HEK293 (cell line): ENCODE measurements around the gene DNER.
A peak's percentile ranks its signal among the peaks of the same experiment; 100 is the strongest.

Experiments used
- CTCF ChIA-PET: fragments of 350-600 bp; formaldehyde crosslinking; extraction: SDS; loops from one replicate; lab custom pipeline; 2021; ENCODE audit warnings: antibody characterized with exemption; lab: Yijun Ruan, JAX
- POLR2A ChIA-PET: fragments of 300-600 bp; formaldehyde crosslinking; extraction: SDS; loops from one replicate; lab custom pipeline; 2020; ENCODE audit warnings: antibody characterized with exemption, inconsistent platforms; lab: Yijun Ruan, JAX
- H3K27ac ChIP-seq: fragments of 200-500 bp; sonication (Bioruptor generic); 2 replicates; pipeline ENCODE4 v1.5.1; 2014; ENCODE audit warnings: low read depth, low read length, control low read depth, inconsistent platforms; ENCODE audit errors: extremely low read depth
- H3K36me3 ChIP-seq, 2 experiments: fragments of 200-500 bp in 1 of 2; sonication (Bioruptor generic) in 1 of 2; 1 replicate in 1 of 2; 2 replicates in 1 of 2; pipeline ENCODE4 v1.5.1; 2014 to 2017; ENCODE audit warnings: inconsistent platforms in 2 of 2, low read length in 2 of 2; ENCODE audit not compliant: control insufficient read depth in 2 of 2, insufficient read depth in 1 of 2
- H3K4me1 ChIP-seq: fragments of 200-500 bp; sonication (Bioruptor generic); 2 replicates; pipeline ENCODE4 v1.5.1; 2014; ENCODE audit warnings: mild to moderate bottlenecking, low read length, inconsistent platforms; ENCODE audit not compliant: control insufficient read depth, insufficient read depth
- H3K4me3 ChIP-seq: 2 replicates; pipeline ENCODE4 v1.5.1; 2011; ENCODE audit warnings: low read depth, mild to moderate bottlenecking, control low read depth, low read length, moderate library complexity
- H3K9me3 ChIP-seq: fragments of 200-500 bp; sonication (Bioruptor generic); 2 replicates; pipeline ENCODE4 v1.5.1; 2014; ENCODE audit warnings: low read depth, low read length, inconsistent platforms; ENCODE audit not compliant: control insufficient read depth, insufficient read depth
- BCL11A ChIP-seq: fragments of 450-650 bp; formaldehyde crosslinking; IDR thresholded peaks from 2 replicates; pipeline ENCODE4 v1.5.1; 2016; ENCODE audit warnings: low read depth, missing biosample characterization, missing genetic modification characterization
- BCL6B ChIP-seq: fragments of 450-650 bp; formaldehyde crosslinking; IDR thresholded peaks from 2 replicates; pipeline ENCODE4 v1.5.1; 2017; ENCODE audit warnings: missing biosample characterization, missing genetic modification characterization
- FEZF1 ChIP-seq: fragments of 450-650 bp; formaldehyde crosslinking; IDR thresholded peaks from 2 replicates; pipeline ENCODE4 v1.5.1; 2016; ENCODE audit warnings: missing biosample characterization, missing genetic modification characterization
- KLF1 ChIP-seq: fragments of 450-650 bp; formaldehyde crosslinking; IDR thresholded peaks from 2 replicates; pipeline ENCODE4 v1.5.1; 2016; ENCODE audit warnings: missing biosample characterization, missing genetic modification characterization
- TRIM28 ChIP-seq: IDR thresholded peaks from 2 replicates; pipeline ENCODE4 v1.6.1; 2011; ENCODE audit warnings: low read length, control low read depth, borderline replicate concordance
- ZBTB44 ChIP-seq: fragments of 450-650 bp; IDR thresholded peaks from 2 replicates; pipeline ENCODE4 v1.5.1; 2018; ENCODE audit warnings: missing biosample characterization, mild to moderate bottlenecking, missing genetic modification characterization
- ZBTB6 ChIP-seq: fragments of 450-650 bp; formaldehyde crosslinking; IDR thresholded peaks from 2 replicates; pipeline ENCODE4 v1.5.1; 2017; ENCODE audit warnings: missing biosample characterization, missing genetic modification characterization
- ZNF114 ChIP-seq: fragments of 450-650 bp; formaldehyde crosslinking; IDR thresholded peaks from 2 replicates; pipeline ENCODE4 v1.5.0; 2017; ENCODE audit warnings: missing biosample characterization, missing genetic modification characterization
- ZNF121 ChIP-seq: fragments of 450-650 bp; formaldehyde crosslinking; IDR thresholded peaks from 2 replicates; pipeline ENCODE4 v1.5.1; 2016; ENCODE audit warnings: missing biosample characterization, missing genetic modification characterization
- ZNF138 ChIP-seq: fragments of 450-650 bp; formaldehyde crosslinking; IDR thresholded peaks from 2 replicates; pipeline ENCODE4 v1.5.1; 2016; ENCODE audit warnings: missing biosample characterization, missing genetic modification characterization, borderline replicate concordance
- ZNF18 ChIP-seq: fragments of 450-650 bp; formaldehyde crosslinking; IDR thresholded peaks from 2 replicates; pipeline ENCODE4 v1.5.1; 2016; ENCODE audit warnings: missing biosample characterization, missing genetic modification characterization
- ZNF248 ChIP-seq: fragments of 450-650 bp; formaldehyde crosslinking; IDR thresholded peaks from 2 replicates; pipeline ENCODE4 v1.5.1; 2017; ENCODE audit warnings: missing biosample characterization, missing genetic modification characterization
- ZNF266 ChIP-seq: fragments of 450-650 bp; formaldehyde crosslinking; IDR thresholded peaks from 2 replicates; pipeline ENCODE4 v1.5.1; 2016; ENCODE audit warnings: missing biosample characterization, missing genetic modification characterization, low read depth
- ZNF416 ChIP-seq: fragments of 450-650 bp; formaldehyde crosslinking; IDR thresholded peaks from 2 replicates; pipeline ENCODE4 v1.5.1; 2016; ENCODE audit warnings: missing biosample characterization, missing genetic modification characterization
- ZNF514 ChIP-seq: fragments of 450-650 bp; formaldehyde crosslinking; IDR thresholded peaks from 2 replicates; pipeline ENCODE4 v1.5.1; 2016; ENCODE audit warnings: missing biosample characterization, missing genetic modification characterization
- ZNF518A ChIP-seq: fragments of 450-650 bp; formaldehyde crosslinking; conservative IDR thresholded peaks from 2 replicates; pipeline ENCODE4 v1.5.1; 2016; ENCODE audit warnings: low read depth, missing biosample characterization, missing genetic modification characterization
- ZNF623 ChIP-seq: fragments of 450-650 bp; formaldehyde crosslinking; IDR thresholded peaks from 2 replicates; pipeline ENCODE4 v1.5.1; 2016; ENCODE audit warnings: missing biosample characterization, missing genetic modification characterization
- ZNF645 ChIP-seq: fragments of 450-650 bp; formaldehyde crosslinking; IDR thresholded peaks from 2 replicates; pipeline ENCODE4; 2016; ENCODE audit warnings: missing biosample characterization, missing genetic modification characterization
- ZNF692 ChIP-seq: fragments of 450-650 bp; formaldehyde crosslinking; IDR thresholded peaks from 2 replicates; pipeline ENCODE4 v1.5.1; 2016; ENCODE audit warnings: missing biosample characterization, missing genetic modification characterization
- ZSCAN4 ChIP-seq: fragments of 450-650 bp; formaldehyde crosslinking; IDR thresholded peaks from 2 replicates; pipeline ENCODE4 v1.5.1; 2017; ENCODE audit warnings: missing biosample characterization, missing genetic modification characterization

Gene DNER

GRCh38 chr2:229732897-229733296, 18.5 kb upstream of the DNER start:
- ChIA-PET CTCF (interaction anchor here (0.6 kb wide), 1 partner anchor 1868 kb away, joined by 4 read pairs; no protein-coding TSS in a partner anchor), POLR2A (no interaction called here)
- Histone ChIP-seq H3K4me1 (no peaks in the 10 kb centered on the region), H3K36me3 (no peaks in the 10 kb centered on the region), H3K9me3 (no peaks in the 10 kb centered on the region), H3K27ac (no peak overlapping the region), H3K4me3 (no peak overlapping the region)
- no peak for TF ChIP-seq ZNF138 (tag by site-specific recombination)
- no peak for TF ChIP-seq ZNF114 (tag by site-specific recombination)
- TF ChIP-seq ZNF248 (tag by site-specific recombination) = 0 out of 2 replicates have a peak, but pooled peaks have one; percentile 29
- TF ChIP-seq TRIM28 = no peak
- TF ChIP-seq ZBTB44 (tag by site-specific recombination) = no peak
- no peak for TF ChIP-seq ZNF518A (tag by site-specific recombination)
- TF ChIP-seq ZSCAN4 = peak; percentile 96
- no peak for TF ChIP-seq ZNF623 (tag by site-specific recombination)

GRCh38 chr2:229731916-229732315, 17.6 kb upstream of the DNER start:
- Histone ChIP-seq H3K4me1 (no peaks in the 10 kb centered on the region), H3K36me3 (no peaks in the 10 kb centered on the region), H3K27ac (no peak overlapping the region), H3K9me3 (no peaks in the 10 kb centered on the region), H3K4me3 (no peak overlapping the region)
- CTCF ChIA-PET = interaction anchor here (0.8 kb wide), 1 partner anchor 144 kb away, joined by 3 read pairs; no protein-coding TSS in a partner anchor
- POLR2A ChIA-PET = no interaction called here
- TF ChIP-seq BCL11A (no peak), ZNF645 (tag by site-specific recombination) (no peak), BCL6B (no peak), ZNF18 (tag by site-specific recombination) (no peak), KLF1 (tag by site-specific recombination) (no peak), ZNF514 (no peak), ZNF121 (tag by site-specific recombination) (no peak), ZNF138 (tag by site-specific recombination) (no peak), ZNF692 (no peak), ZNF416 (no peak), ZNF266 (no peak), FEZF1 (no peak), ZBTB6 (no peak)
